RPMI8226 (cell line): Measurements from ENCODE around the gene KLHL22.
A peak's percentile ranks its signal among the peaks of the same experiment; 100 is the strongest.
"Not testable (repeated sequence)": the region's sequence is repeated elsewhere in the genome, so short reads cannot be mapped to it uniquely, and the experiment has no call there.

Experiments used
- DNase-seq: peaks from one replicate; pipeline ENCODE4 v3.0.0-alpha.2; 2015

KLHL22 gene

DNA sequence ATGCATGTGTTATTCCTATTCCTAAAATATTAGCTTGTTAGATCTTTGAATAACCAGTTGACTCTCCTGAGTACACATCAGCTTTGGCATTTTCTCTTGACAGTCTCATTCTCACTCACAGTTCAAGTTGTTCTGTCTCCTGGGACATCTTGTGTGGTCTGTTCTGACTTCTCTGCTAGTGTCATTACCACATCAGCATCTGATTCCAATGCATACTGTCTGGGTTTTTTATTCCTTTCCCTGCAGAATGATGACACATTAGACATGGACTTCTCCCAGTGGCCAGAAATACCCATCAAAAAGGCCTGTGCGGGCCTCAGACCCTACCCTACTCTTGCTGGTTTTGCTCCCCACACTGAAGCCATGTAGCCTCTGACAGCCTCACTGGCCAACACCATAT, 99.0 kb downstream of the KLHL22 start:
- DNase-seq = no peak

- no peak for DNase-seq
These were observed 99.7 kb downstream of the KLHL22 start for GRCh38 chr22:20395907-20396287.

DNA sequence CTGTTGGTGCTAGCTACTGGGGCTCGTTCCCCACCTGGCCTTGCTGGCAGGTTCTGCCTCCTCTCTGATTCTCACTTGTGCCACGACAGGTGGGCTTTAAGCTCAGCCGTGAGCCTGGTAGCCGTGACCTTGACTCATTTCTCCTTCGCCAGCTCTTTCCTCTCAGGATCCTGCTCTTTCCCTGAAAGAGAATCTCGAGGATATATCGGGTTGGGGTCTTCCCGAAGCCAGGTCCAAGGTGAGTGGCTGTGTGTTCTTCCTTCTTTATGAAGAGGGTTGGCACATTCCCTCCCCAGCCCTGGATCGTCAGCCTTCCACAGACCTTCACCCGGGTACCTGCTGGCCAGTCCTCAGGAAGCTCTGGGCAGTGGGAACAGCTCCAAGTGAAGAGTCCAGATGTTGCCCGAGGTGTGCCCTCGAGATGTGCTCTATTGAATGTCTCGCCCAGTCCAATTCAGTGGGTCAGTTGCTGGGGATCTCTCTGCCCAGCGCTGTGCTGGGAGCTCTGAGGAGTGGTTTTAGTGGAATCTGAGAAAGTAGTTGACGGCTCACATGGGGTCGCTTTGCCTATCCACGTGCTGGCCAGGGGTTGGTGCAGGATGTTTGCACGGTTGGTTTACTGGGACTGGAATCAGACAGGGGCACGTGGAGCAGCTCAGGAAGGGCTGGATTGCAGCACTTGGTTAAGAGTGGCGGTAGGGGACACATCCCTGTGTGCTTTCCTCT, 100.3 kb downstream of the KLHL22 start:
- DNase-seq = no peak

DNA sequence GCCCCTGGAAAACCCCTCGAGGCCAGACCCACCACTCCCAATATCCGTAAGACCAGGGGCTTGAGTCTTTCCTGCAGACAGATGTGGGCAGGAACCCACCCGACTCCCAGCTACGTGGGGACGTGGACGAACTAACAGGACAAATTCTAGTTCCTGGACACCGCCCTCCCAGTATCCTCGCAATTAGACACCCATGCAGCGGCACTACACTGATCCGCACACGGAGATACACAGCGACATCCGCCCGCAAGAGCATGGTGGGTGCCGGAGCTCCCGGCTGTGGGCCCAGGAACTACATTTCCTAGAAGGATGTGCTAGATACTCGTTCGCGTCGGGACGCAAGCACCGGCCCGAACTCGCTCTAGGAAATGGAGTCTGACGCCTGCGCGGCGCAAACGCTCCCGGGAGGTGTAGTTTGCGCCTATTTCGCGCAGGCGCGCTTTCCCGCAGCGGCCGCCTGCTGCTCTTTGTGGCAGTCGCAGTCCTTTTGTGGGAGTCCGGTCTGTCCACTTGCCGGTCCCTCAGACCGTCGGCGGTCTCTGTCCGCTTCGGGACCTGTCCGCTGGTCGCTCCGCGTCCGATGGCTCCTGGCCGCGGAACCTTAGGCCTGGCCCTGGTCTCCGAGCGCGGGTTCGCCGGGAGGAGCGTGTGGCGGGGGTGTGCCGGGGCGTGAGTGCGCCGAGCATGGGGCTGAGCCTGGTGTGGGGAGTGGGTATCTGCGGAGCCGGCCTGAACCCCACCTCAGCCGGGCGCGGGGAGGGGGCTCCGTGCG, 101.7 kb downstream of the KLHL22 start, which contains the start of gene ZNF74:
Gene ZNF74, plus strand, starts transcription at position 447 of the 772 bp plus-strand sequence. CDS start 478 bp downstream, outside the sequence.
- DNase-seq = peak; percentile 77

DNA sequence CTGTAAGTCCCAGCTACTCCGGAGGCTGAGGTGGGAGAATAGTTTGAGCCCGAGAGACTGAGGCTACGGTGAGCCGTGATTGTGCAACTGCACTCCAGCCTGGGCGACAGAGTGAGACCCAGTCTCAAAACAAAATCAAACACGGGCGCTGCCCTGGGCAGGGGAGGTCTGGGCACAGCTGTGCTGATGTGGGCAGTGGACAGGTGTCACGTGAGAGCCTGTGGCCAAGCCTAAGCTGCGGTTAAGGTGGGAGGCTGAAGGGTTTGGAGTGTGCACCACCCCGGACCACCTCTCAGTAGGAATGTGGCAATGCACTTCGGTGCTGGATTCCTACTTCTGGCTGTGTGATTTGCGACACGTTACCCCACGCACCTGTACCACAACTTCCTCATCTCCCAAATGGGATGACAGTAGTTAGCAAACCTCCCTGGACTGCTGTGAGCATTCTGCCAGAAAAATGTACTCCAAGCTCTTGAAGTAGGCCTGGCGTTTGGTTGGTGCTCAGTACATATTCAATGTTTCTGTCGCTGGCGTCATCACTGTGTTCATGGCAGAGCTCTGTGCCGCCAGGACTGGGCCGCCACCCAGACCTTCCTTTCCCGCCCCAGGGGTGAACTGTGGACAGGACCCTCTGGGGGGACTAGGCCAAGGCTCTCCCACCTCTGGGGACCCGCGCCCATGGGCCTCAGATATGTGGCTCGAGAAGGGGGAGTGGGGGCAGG, 102.5 kb downstream of the KLHL22 start:
- DNase-seq = no peak

DNA sequence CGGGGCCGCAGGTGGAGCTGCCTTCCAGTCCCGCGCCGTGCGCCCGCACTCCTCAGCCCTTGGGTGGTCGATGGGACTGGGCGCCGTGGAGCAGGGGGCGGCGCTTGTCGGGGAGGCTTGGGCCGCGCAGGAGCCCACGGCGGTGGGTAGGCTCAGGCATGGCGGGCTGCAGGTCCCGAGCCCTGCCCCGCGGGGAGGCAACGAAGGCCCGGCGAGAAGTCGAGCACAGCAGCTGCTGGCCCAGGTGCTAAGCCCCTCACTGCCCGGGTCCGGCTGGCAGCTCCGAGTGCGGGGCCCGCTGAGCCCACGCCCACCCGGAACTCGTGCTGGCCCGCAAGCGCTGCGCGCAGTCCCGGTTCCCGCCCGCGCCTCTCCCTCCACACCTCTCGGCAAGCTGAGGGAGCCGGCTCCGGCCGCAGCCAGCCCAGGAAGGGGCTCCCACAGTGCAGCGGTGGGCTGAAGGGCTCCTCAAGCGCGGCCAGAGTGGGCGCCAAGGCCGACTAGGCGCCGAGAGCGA, 103.2 kb downstream of the KLHL22 start:
- DNase-seq = not testable (repeated sequence)
